Smooth muscle cell (in vitro differentiated cells): Measurements from ENCODE around the gene HK1. TPM values are rescaled to one million over a fixed set of nuclear protein-coding genes. Genes with fewer than 3 reads are reported as not detected.

ENCODE experiments used
- DNase-seq: peaks from one replicate; lab custom pipeline; 2025; ENCODE audit not compliant: unreplicated experiment; lab: John Stamatoyannopoulos, UW
- H2AFZ ChIP-seq: fragments of 200-600 bp; sonication (generic); 2 replicates; pipeline ENCODE4 v1.6.0; 2016; ENCODE audit warnings: antibody characterized with exemption, low read depth, mild to moderate bottlenecking
- H3F3A ChIP-seq: fragments of 200-600 bp; sonication (generic); 2 replicates; pipeline ENCODE4 v1.6.0; 2017; ENCODE audit warnings: antibody characterized with exemption, low read depth
- H3K27ac ChIP-seq: fragments of 200-600 bp; sonication (generic); 2 replicates; pipeline ENCODE4 v1.5.1; 2016; ENCODE audit warnings: low read depth, mild to moderate bottlenecking
- H3K27me3 ChIP-seq: fragments of 200-600 bp; sonication (generic); 2 replicates; pipeline ENCODE4 v1.6.1; 2016; ENCODE audit warnings: low read depth, mild to moderate bottlenecking
- H3K36me3 ChIP-seq: fragments of 200-600 bp; sonication (generic); 2 replicates; pipeline ENCODE4 v1.5.1; 2016; ENCODE audit warnings: low read depth
- H3K4me1 ChIP-seq: fragments of 200-600 bp; sonication (generic); 2 replicates; pipeline ENCODE4 v1.5.1; 2016; ENCODE audit warnings: low read depth
- H3K4me2 ChIP-seq: fragments of 200-600 bp; sonication (generic); 2 replicates; pipeline ENCODE4 v1.6.0; 2016; ENCODE audit warnings: mild to moderate bottlenecking
- H3K4me3 ChIP-seq: fragments of 200-600 bp; sonication (generic); 2 replicates; pipeline ENCODE4 v1.5.1; 2016; ENCODE audit warnings: mild to moderate bottlenecking
- H3K79me2 ChIP-seq: fragments of 200-600 bp; sonication (generic); 2 replicates; pipeline ENCODE4 v1.6.0; 2016; ENCODE audit warnings: low read depth, mild to moderate bottlenecking
- H3K9ac ChIP-seq: fragments of 200-600 bp; sonication (generic); 2 replicates; pipeline ENCODE4 v1.6.0; 2016; ENCODE audit warnings: low read depth
- H3K9me3 ChIP-seq: fragments of 200-600 bp; sonication (generic); replicated peaks from 2 replicates; pipeline ENCODE4 v1.5.1; 2016; ENCODE audit warnings: low read depth
- H4K20me1 ChIP-seq: fragments of 200-600 bp; sonication (generic); 2 replicates; pipeline ENCODE4 v1.6.0; 2016; ENCODE audit warnings: low read depth
- WGBS: methylation state at CpG from one replicate; pipeline ENCODE4 v1.1.7; 2016; ENCODE audit warnings: low lambda C conversion rate; 5-methylcytosine and 5-hydroxymethylcytosine counted together
- polyA plus RNA-seq: library from polyadenylated mRNA; unstranded; fragments of >200 nt; fragmentation: Nextera tagmentation; extraction: Ambion mirVana; gene quantifications from 2 replicates; pipeline ENCODE4 v1.2.1, GENCODE V29; 2016
- total RNA-seq: library from RNA; depleted of rRNA; stranded (reverse); fragments of >200 nt; gene quantifications from 2 replicates; pipeline ENCODE4 v1.2.3, GENCODE V29; 2014
- TF ChIP-seq, protein P1 (sequence below): fragments of 200-600 bp; sonication (generic); IDR thresholded peaks from 2 replicates; pipeline ENCODE4 v1.5.1; 2017; ENCODE audit warnings: borderline replicate concordance, mild to moderate bottlenecking, antibody characterized with exemption; ENCODE audit not compliant: insufficient read depth, poor library complexity, severe bottlenecking

Gene HK1
- total and polyA plus RNA-seq, 2 experiments from 2014 or later, result 62.7 to 123 TPM

DNA sequence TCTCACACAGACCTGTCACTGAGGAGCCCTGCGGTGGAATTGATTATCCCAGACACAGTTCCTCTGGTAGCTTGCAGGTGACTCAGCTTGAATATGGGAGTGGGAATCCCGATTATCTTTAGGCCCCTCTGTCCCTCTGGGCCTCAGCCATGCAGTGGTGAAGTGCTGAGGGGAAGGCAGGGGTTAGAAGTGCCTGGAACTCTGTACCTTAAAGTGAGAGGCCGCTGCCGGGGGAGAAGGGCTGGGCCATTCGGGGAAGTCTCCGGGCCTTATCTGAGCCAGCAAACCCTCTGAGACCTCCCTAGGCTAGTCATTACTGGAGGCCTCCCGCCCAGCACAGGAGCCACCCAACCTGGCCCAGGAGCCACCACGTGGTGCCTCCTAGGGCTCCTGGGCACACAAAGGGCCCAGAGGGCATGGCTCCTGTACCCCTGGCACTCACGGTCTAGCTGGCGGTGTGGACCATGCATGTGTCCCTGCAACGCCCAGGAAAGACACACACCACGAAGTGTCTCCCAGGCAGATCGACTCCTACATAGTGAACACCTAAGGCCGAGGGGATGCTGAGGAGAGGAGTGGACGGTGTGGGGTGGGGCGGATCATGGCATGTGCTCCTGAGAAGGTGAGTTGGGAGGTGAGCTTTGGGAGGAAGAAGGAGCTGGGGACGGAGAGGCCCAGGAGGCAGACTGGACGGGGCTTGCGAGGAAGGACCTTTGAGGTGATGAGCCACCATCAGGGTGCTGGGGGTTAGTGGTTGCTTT, 56.2 kb downstream of the HK1 start:
- no peak overlapping the region for H3K4me3 ChIP-seq
- H3K36me3 ChIP-seq, result no peaks in the 10 kb centered on the region
- no peak overlapping the region for H2AFZ ChIP-seq
- peaks cover 46% of the 10 kb centered on the region for H3K4me1 ChIP-seq
- peak overlapping the region; percentile 79 for H3K27ac ChIP-seq
- peak overlapping the region; percentile 19 for H3K9ac ChIP-seq
- H3F3A ChIP-seq, result peaks cover 2% of the 10 kb centered on the region
- WGBS, result 61% methylated on average over 19 of the region's 19 CpGs
- no peak for DNase-seq
- peaks cover 95% of the 10 kb centered on the region for H4K20me1 ChIP-seq
- H3K79me2 ChIP-seq, result peaks cover 92% of the 10 kb centered on the region
- H3K9me3 ChIP-seq, result no peaks in the 10 kb centered on the region
- H3K27me3 ChIP-seq, result no peaks in the 10 kb centered on the region
- peak overlapping the region; percentile 50 for H3K4me2 ChIP-seq
- TF ChIP-seq, protein P1, sequence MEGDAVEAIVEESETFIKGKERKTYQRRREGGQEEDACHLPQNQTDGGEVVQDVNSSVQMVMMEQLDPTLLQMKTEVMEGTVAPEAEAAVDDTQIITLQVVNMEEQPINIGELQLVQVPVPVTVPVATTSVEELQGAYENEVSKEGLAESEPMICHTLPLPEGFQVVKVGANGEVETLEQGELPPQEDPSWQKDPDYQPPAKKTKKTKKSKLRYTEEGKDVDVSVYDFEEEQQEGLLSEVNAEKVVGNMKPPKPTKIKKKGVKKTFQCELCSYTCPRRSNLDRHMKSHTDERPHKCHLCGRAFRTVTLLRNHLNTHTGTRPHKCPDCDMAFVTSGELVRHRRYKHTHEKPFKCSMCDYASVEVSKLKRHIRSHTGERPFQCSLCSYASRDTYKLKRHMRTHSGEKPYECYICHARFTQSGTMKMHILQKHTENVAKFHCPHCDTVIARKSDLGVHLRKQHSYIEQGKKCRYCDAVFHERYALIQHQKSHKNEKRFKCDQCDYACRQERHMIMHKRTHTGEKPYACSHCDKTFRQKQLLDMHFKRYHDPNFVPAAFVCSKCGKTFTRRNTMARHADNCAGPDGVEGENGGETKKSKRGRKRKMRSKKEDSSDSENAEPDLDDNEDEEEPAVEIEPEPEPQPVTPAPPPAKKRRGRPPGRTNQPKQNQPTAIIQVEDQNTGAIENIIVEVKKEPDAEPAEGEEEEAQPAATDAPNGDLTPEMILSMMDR, result no peak

DNA sequence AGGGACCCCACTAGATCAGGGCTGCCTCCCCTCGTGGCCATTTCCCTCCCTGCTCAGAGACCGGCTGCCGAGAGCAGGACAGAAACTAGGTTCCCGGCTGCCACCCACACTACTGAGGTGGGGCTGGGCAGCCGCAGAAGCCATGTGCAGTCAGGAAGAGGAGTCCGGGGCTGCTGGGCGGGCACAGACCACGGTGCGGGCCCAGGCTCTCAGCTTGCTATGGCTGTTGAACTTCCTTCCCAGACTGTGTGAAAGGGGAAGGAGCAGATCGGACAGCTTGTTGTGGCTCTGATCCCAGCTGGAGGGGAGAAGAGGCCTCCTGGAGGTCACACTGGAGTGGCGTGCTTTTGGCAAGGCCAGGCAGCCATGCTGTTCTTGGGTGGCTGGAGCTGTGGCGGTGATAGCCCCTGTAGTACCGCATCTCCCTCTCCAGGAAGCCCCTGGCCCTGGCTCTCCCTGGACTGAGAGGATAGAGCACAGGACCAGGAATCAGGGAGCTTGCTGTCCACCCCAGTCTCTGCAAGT, 56.8 kb downstream of the HK1 start:
- Histone ChIP-seq H3K27ac (peak overlapping the region; percentile 79), H3K27me3 (no peaks in the 10 kb centered on the region), H4K20me1 (peaks cover 95% of the 10 kb centered on the region), H3K79me2 (peaks cover 92% of the 10 kb centered on the region), H3K36me3 (no peaks in the 10 kb centered on the region), H3F3A (no peaks in the 10 kb centered on the region), H3K4me1 (peaks cover 46% of the 10 kb centered on the region), H3K4me3 (no peak overlapping the region), H3K4me2 (peak overlapping the region; percentile 50), H3K9ac (peak overlapping the region; percentile 19), H2AFZ (no peak overlapping the region), H3K9me3 (no peaks in the 10 kb centered on the region)
- TF ChIP-seq, protein P1, result no peak
- no peak for DNase-seq
- WGBS, result 69% methylated on average over 12 of the region's 13 CpGs

DNA sequence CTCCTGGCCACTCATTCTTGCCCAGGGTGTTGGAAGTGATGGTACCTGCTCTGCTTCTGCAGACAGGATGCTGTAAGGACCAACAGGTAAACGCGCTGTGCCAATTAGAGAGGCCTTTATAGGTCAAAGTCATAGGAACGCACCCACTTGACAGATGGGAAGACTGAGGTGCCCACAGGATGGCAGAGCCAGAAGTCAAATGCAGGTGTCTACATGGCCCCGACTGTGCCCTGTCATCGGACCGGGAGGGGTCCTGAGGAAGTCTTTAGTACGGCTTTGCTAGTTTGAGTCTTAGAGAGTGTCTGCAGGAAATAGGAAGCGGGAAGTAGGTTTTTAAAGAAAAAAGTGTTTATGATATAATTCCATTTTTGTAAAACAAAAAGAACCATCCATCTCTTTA, 57.3 kb downstream of the HK1 start:
- no peaks in the 10 kb centered on the region for H3K27me3 ChIP-seq
- no peak overlapping the region for H3K4me2 ChIP-seq
- peaks cover 46% of the 10 kb centered on the region for H3K4me1 ChIP-seq
- H4K20me1 ChIP-seq, result peaks cover 96% of the 10 kb centered on the region
- peak overlapping the region; percentile 79 for H3K27ac ChIP-seq
- WGBS, result over 99% methylated on average over 8 of the region's 8 CpGs
- peaks cover 91% of the 10 kb centered on the region for H3K79me2 ChIP-seq
- H3K36me3 ChIP-seq, result no peaks in the 10 kb centered on the region
- TF ChIP-seq, protein P1, result no peak
- H3K4me3 ChIP-seq, result no peak overlapping the region
- no peaks in the 10 kb centered on the region for H3F3A ChIP-seq
- H2AFZ ChIP-seq, result no peak overlapping the region
- no peaks in the 10 kb centered on the region for H3K9me3 ChIP-seq
- H3K9ac ChIP-seq, result no peak overlapping the region
- no peak for DNase-seq

DNA sequence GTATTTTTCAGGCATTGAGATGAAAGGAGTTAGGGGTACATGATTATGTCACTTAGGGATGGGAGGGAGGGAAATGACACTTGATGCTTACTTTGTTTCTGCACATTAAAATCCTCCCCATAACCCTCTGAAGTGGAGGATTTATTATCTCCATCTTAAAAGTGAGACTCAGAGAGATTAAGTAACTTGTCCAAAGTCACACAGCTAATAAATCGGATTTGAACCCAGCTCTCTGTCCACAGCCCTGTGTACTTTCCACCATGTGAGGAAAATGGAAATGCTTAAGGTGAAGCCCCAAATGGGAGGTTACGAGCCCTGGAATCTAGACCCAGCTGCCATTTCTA, 58.6 kb downstream of the HK1 start:
- H2AFZ ChIP-seq, result no peak overlapping the region
- peak overlapping the region; percentile 20 for H3K4me2 ChIP-seq
- no peaks in the 10 kb centered on the region for H3K9me3 ChIP-seq
- H3K79me2 ChIP-seq, result peaks cover 90% of the 10 kb centered on the region
- no peak overlapping the region for H3K4me3 ChIP-seq
- DNase-seq, result no peak
- H3K27ac ChIP-seq, result peak overlapping the region; percentile 88
- no peaks in the 10 kb centered on the region for H3K27me3 ChIP-seq
- H4K20me1 ChIP-seq, result peaks cover 98% of the 10 kb centered on the region
- TF ChIP-seq, protein P1, result no peak
- no peak overlapping the region for H3K9ac ChIP-seq
- WGBS, result 53% methylated on average over 2 of the region's 2 CpGs
- no peaks in the 10 kb centered on the region for H3K36me3 ChIP-seq
- H3K4me1 ChIP-seq, result peaks cover 46% of the 10 kb centered on the region
- no peaks in the 10 kb centered on the region for H3F3A ChIP-seq
